Caco-2 (cell line): ENCODE measurements around the gene IDH1. TPM values are rescaled to one million over a fixed set of nuclear protein-coding genes. Genes with fewer than 3 reads are reported as not detected.
"Not testable (repeated sequence)": the region's sequence is repeated elsewhere in the genome, so short reads cannot be mapped to it uniquely, and the experiment has no call there.

Experiments used
- BruUV-seq: library from RNA; stranded (reverse); fragments of 400-500 nt; replicated peaks from 2 replicates; lab custom pipeline; 2021; lab: Mats Ljungman, UMichigan
- CTCF ChIA-PET: fragments of 300-600 bp; sonication (Branson Sonifier 250); formaldehyde crosslinking; loops from one replicate; lab custom pipeline; 2022; ENCODE audit warnings: antibody characterized with exemption; lab: Charles Lee
- POLR2A ChIA-PET: fragments of 300-600 bp; sonication (Branson Sonifier 250); formaldehyde crosslinking; loops from one replicate; lab custom pipeline; 2022; ENCODE audit warnings: antibody characterized with exemption; lab: Charles Lee
- DNase-seq, 2 experiments: peaks; one replicate each; pipeline versions ENCODE4 v3.0.0 to v3.0.0-alpha.2; 2020 to 2022
- H3K27me3 ChIP-seq: replicated peaks from 2 replicates; pipeline ENCODE4 v1.6.0; 2011; ENCODE audit warnings: low read length; ENCODE audit not compliant: control insufficient read depth, insufficient read depth
- H3K36me3 ChIP-seq: 2 replicates; pipeline ENCODE4 v1.5.1; 2011; ENCODE audit warnings: low read length; ENCODE audit not compliant: control insufficient read depth, insufficient read depth
- H3K4me1 ChIP-seq: fragments of 250-450 bp; sonication (Bioruptor Pico); 2 replicates; pipeline ENCODE4 v1.5.1; 2020; ENCODE audit warnings: mild to moderate bottlenecking
- H3K4me3 ChIP-seq: 2 replicates; pipeline ENCODE4 v1.5.1; 2011; ENCODE audit warnings: low read depth, mild to moderate bottlenecking, control low read depth, low read length
- H3K9me3 ChIP-seq: fragments of 250-450 bp; sonication (Bioruptor Pico); 2 replicates; pipeline ENCODE4 v1.5.1; 2020; ENCODE audit warnings: mild to moderate bottlenecking, moderate library complexity
- H3K27ac Mint-ChIP-seq: one replicate; pipeline ENCODE4 v1.8.0; 2022; ENCODE audit warnings: mixed read lengths; ENCODE audit not compliant: unreplicated experiment
- H3K27me3 Mint-ChIP-seq: one replicate; pipeline ENCODE4 v1.8.0; 2022; ENCODE audit warnings: mixed read lengths; ENCODE audit not compliant: insufficient read depth, unreplicated experiment
- H3K36me3 Mint-ChIP-seq: one replicate; pipeline ENCODE4 v1.8.0; 2022; ENCODE audit warnings: mild to moderate bottlenecking, mixed read lengths; ENCODE audit not compliant: insufficient read depth, unreplicated experiment
- H3K4me1 Mint-ChIP-seq: one replicate; pipeline ENCODE4 v1.8.0; 2022; ENCODE audit warnings: low read depth, mixed read lengths; ENCODE audit not compliant: unreplicated experiment
- H3K4me3 Mint-ChIP-seq: one replicate; pipeline ENCODE4 v1.8.0; 2022; ENCODE audit warnings: mild to moderate bottlenecking, moderate library complexity, mixed read lengths; ENCODE audit not compliant: unreplicated experiment
- H3K9me3 Mint-ChIP-seq: one replicate; pipeline ENCODE4 v1.8.0; 2022; ENCODE audit warnings: mixed read lengths; ENCODE audit not compliant: unreplicated experiment
- CTCF ChIP-seq, 2 experiments: fragments of 200-600 bp in 1 of 2; IDR thresholded peaks; 1 replicate in 1 of 2; 2 replicates in 1 of 2; pipeline versions ENCODE4 v1.5.1 to v1.8.0; 2011 to 2022; ENCODE audit warnings: antibody characterized with exemption in 1 of 2, control low read depth in 1 of 2, inconsistent platforms in 1 of 2, low read depth in 1 of 2, low read length in 1 of 2, mild to moderate bottlenecking in 1 of 2, moderate library complexity in 1 of 2; ENCODE audit not compliant: insufficient read depth in 1 of 2, severe bottlenecking in 1 of 2, unreplicated experiment in 1 of 2
- intact Hi-C: fragments of 100-400 bp; cut with micrococcal nuclease; formaldehyde crosslinking; loops from one replicate; pipeline ENCODE4 v1.10.0; 2022; ENCODE audit not compliant: unreplicated experiment
- total RNA-seq: library from RNA; stranded (reverse); gene quantifications from 2 replicates; pipeline ENCODE4 v1.2.3, GENCODE V29; 2022

The IDH1 gene
- total RNA-seq, 1 experiment from 2014 or later = 293 TPM

- H3K36me3 ChIP-seq = no peaks in the 10 kb centered on the region; the same call in 1 of the 2 replicates
- no peaks in the 10 kb centered on the region for H3K9me3 ChIP-seq
- H3K36me3 Mint-ChIP-seq = peaks cover 17% of the 10 kb centered on the region
- no peaks in the 10 kb centered on the region for H3K9me3 Mint-ChIP-seq
- no peak overlapping the region for H3K27ac Mint-ChIP-seq
- H3K4me1 Mint-ChIP-seq = peaks cover 23% of the 10 kb centered on the region
- H3K4me3 ChIP-seq = no peak overlapping the region
- no TSS peak for BruUV-seq
- H3K27me3 ChIP-seq = no peaks in the 10 kb centered on the region
- H3K27me3 Mint-ChIP-seq = no peaks in the 10 kb centered on the region
- no peak for DNase-seq
- intact Hi-C loops = loop anchor here (5.0 kb wide), 1 partner anchor 1904 kb away; the partner anchor contains the start of gene KANSL1L
- peaks cover 10% of the 10 kb centered on the region; the same call in 1 of the 2 replicates for H3K4me1 ChIP-seq
- TF ChIP-seq CTCF (IDR thresholded peaks at IDR 0.05; ENCODE audit: insufficient read depth in 1 of 2, low read depth in 1 of 2, low read length in 1 of 2, severe bottlenecking in 1 of 2, unreplicated experiment in 1 of 2) = no peak
- H3K4me3 Mint-ChIP-seq = peak overlapping the region; percentile 87
- ChIA-PET CTCF (interaction anchor here (0.6 to 1.1 kb wide), 2 partner anchors 166 to 242 kb away, joined by 3 to 6 read pairs; no protein-coding TSS in a partner anchor), POLR2A (no interaction called here)
Observed at GRCh38 chr2:208268156-208268952, 13.5 kb upstream of the IDH1 start.

GRCh38 chr2:208267526-208267925 is 12.7 kb upstream of the IDH1 start:
- POLR2A ChIA-PET, H3K27me3 Mint-ChIP-seq, BruUV-seq, DNase-seq, H3K27me3 ChIP-seq, CTCF ChIA-PET, H3K36me3 ChIP-seq, H3K9me3 ChIP-seq, H3K9me3 Mint-ChIP-seq: not testable (repeated sequence)
- H3K4me3 ChIP-seq = peak overlapping the region; percentile 17
- Mint-ChIP-seq H3K4me3 (peak overlapping the region; percentile 87), H3K4me1 (peaks cover 29% of the 10 kb centered on the region), H3K36me3 (peaks cover 17% of the 10 kb centered on the region), H3K27ac (peak overlapping the region; percentile 94)
- intact Hi-C loops = loop anchor here (2.0 to 5.0 kb wide), 2 partner anchors 643 to 1905 kb away; partner anchors contain the start of genes KANSL1L and METTL21A
- H3K4me1 ChIP-seq = peaks cover 10% of the 10 kb centered on the region; the same call in 1 of the 2 replicates

GRCh38 chr2:208266936-208267335 is 12.1 kb upstream of the IDH1 start:
- peaks cover 10% of the 10 kb centered on the region; the same call in 1 of the 2 replicates for H3K4me1 ChIP-seq
- Mint-ChIP-seq H3K4me1 (peaks cover 32% of the 10 kb centered on the region), H3K27me3 (no peaks in the 10 kb centered on the region), H3K36me3 (peaks cover 17% of the 10 kb centered on the region), H3K9me3 (peaks cover 11% of the 10 kb centered on the region), H3K27ac (peak overlapping the region; percentile 94), H3K4me3 (peak overlapping the region; percentile 87)
- BruUV-seq = TSS peak; percentile 56
- no peak for TF ChIP-seq CTCF (IDR thresholded peaks at IDR 0.05; ENCODE audit: insufficient read depth in 1 of 2, low read depth in 1 of 2, low read length in 1 of 2, severe bottlenecking in 1 of 2, unreplicated experiment in 1 of 2)
- H3K4me3 ChIP-seq = peak overlapping the region; percentile 71
- CTCF ChIA-PET = interaction anchor here (1.3 to 2.7 kb wide), 2 partner anchors 13 to 165 kb away, joined by 13 to 19 read pairs; partner anchors contain the start of gene IDH1
- H3K9me3 ChIP-seq = peaks cover 4% of the 10 kb centered on the region; the same call in 1 of the 2 replicates
- POLR2A ChIA-PET = interaction anchor here (0.6 kb wide), 1 partner anchor 12 kb away, joined by 5 read pairs; the partner anchor contains the start of gene IDH1
- intact Hi-C loops = loop anchor here (1.0 to 5.0 kb wide), 3 partner anchors 12 to 1905 kb away; partner anchors contain the start of genes IDH1, KANSL1L and METTL21A
- H3K27me3 ChIP-seq = no peaks in the 10 kb centered on the region
- DNase-seq = no peak
- no peaks in the 10 kb centered on the region; the same call in 1 of the 2 replicates for H3K36me3 ChIP-seq
